Endothelial cell of umbilical vein (primary cell): Measurements from ENCODE around the gene VANGL2.

Source experiments
- EZH2 ChIP-seq: IDR thresholded peaks from 2 replicates; pipeline ENCODE4 v1.6.1; 2012; ENCODE audit warnings: borderline replicate concordance, low read depth, mild to moderate bottlenecking, moderate library complexity, low read length, inconsistent platforms; ENCODE audit not compliant: severe bottlenecking
- JUN ChIP-seq: IDR thresholded peaks from 2 replicates; pipeline ENCODE4 v1.6.1; 2011; ENCODE audit warnings: borderline replicate concordance, low read depth; ENCODE audit not compliant: insufficient read length, insufficient read depth
- MAX ChIP-seq: IDR thresholded peaks from 2 replicates; pipeline ENCODE4 v1.6.1; 2011; ENCODE audit not compliant: insufficient read depth, insufficient read length
- POLR2A ChIP-seq: IDR thresholded peaks from 2 replicates; pipeline ENCODE4 v1.6.1; 2012; ENCODE audit warnings: low read depth, mild to moderate bottlenecking, control low read depth, low read length
- POLR2AphosphoS5 ChIP-seq: IDR thresholded peaks from 2 replicates; pipeline ENCODE4 v1.6.1; 2012; ENCODE audit warnings: low read depth, mild to moderate bottlenecking, control low read depth, low read length, moderate library complexity; ENCODE audit not compliant: insufficient read depth
- TF ChIP-seq, protein P1 (sequence below), 2 donors: IDR thresholded peaks; 1 replicate in 1 of 2; 2 replicates in 1 of 2; pipeline ENCODE4 v1.5.1; 2011; ENCODE audit warnings: low read length in 2 of 2, mild to moderate bottlenecking in 2 of 2, moderate library complexity in 2 of 2, control low read depth in 1 of 2, inconsistent platforms in 1 of 2, low read depth in 1 of 2; ENCODE audit not compliant: insufficient read depth in 1 of 2; ENCODE audit errors: extremely low read depth in 1 of 2

DNA sequence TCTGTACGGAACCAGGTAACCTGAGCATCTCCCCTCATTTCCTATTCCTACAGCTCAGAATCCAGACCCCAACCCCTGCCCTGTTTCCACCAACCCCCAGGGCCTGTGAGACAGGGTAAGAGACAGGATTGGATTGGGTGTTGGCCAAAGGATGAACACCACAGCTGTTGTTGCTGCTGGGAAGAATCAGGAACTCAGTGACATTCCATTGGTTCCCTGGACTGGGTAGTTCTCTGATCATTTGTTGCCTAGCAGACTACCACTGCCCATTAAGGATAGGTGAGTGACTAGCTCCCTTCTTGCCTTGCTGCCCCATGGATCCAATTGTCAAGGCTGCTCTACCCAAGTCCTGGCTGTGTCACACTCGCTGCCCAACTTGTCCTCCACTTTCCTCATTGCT, 47.1 kb upstream of the VANGL2 start:
- TF ChIP-seq POLR2AphosphoS5 (no peak), EZH2 (no peak), POLR2A (no peak), MAX (no peak), JUN (no peak)
- TF ChIP-seq, protein P1, sequence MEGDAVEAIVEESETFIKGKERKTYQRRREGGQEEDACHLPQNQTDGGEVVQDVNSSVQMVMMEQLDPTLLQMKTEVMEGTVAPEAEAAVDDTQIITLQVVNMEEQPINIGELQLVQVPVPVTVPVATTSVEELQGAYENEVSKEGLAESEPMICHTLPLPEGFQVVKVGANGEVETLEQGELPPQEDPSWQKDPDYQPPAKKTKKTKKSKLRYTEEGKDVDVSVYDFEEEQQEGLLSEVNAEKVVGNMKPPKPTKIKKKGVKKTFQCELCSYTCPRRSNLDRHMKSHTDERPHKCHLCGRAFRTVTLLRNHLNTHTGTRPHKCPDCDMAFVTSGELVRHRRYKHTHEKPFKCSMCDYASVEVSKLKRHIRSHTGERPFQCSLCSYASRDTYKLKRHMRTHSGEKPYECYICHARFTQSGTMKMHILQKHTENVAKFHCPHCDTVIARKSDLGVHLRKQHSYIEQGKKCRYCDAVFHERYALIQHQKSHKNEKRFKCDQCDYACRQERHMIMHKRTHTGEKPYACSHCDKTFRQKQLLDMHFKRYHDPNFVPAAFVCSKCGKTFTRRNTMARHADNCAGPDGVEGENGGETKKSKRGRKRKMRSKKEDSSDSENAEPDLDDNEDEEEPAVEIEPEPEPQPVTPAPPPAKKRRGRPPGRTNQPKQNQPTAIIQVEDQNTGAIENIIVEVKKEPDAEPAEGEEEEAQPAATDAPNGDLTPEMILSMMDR (IDR thresholded peaks at IDR 0.05; ENCODE audit: extremely low read depth in 1 of 2, insufficient read depth in 1 of 2, low read depth in 1 of 2, low read length in 2 of 2): no peak
